HG03439 (cell line): ENCODE measurements around the gene CDNF.
"Not testable (repeated sequence)": the region's sequence is repeated elsewhere in the genome, so short reads cannot be mapped to it uniquely, and the experiment has no call there.

Experiments used
- ATAC-seq: cut with Tn5 transposase; IDR thresholded peaks from one replicate; pipeline ENCODE4 v1.9.1; 2021; ENCODE audit warnings: mild to moderate bottlenecking, moderate library complexity; ENCODE audit not compliant: unreplicated experiment

Gene CDNF

GRCh38 chr10:14839305-14839695, 1.5 kb upstream of the CDNF start:
- ATAC-seq, result no peak

GRCh38 chr10:14838582-14839304, 906 bp upstream of the CDNF start:
- ATAC-seq, result no peak

GRCh38 chr10:14837003-14837756, 657 bp downstream of the CDNF start:
- no peak for ATAC-seq

GRCh38 chr10:14836208-14836607, 1.6 kb downstream of the CDNF start:
- no peak for ATAC-seq

GRCh38 chr10:14833106-14833505, 4.7 kb downstream of the CDNF start:
- no peak for ATAC-seq

- no peak for ATAC-seq
Measured at GRCh38 chr10:14826076-14826829, 11.6 kb downstream of the CDNF start.

- no peak for ATAC-seq
Measured at GRCh38 chr10:14823966-14824365, 13.9 kb downstream of the CDNF start.

GRCh38 chr10:14822879-14823755, 14.7 kb downstream of the CDNF start:
- ATAC-seq, result no peak

- no peak for ATAC-seq
Measured at GRCh38 chr10:14821635-14822375, 16.0 kb downstream of the CDNF start.

- ATAC-seq, result no peak
Measured at GRCh38 chr10:14820775-14821154, 17.1 kb downstream of the CDNF start.

- ATAC-seq, result no peak
Measured at GRCh38 chr10:14820010-14820774, 17.6 kb downstream of the CDNF start.

GRCh38 chr10:14816717-14817116, 21.1 kb downstream of the CDNF start:
- ATAC-seq, result not testable (repeated sequence)

GRCh38 chr10:14815681-14816080, 22.2 kb downstream of the CDNF start:
- ATAC-seq, result no peak

GRCh38 chr10:14812271-14812670, 25.6 kb downstream of the CDNF start:
- ATAC-seq, result no peak

GRCh38 chr10:14810969-14811953, 26.6 kb downstream of the CDNF start:
- no peak for ATAC-seq

- ATAC-seq, result no peak
Measured at GRCh38 chr10:14806318-14806717, 31.5 kb downstream of the CDNF start.

GRCh38 chr10:14803827-14804226, 34.0 kb downstream of the CDNF start:
- ATAC-seq, result no peak

GRCh38 chr10:14801723-14802122, 36.1 kb downstream of the CDNF start:
- no peak for ATAC-seq
